Measurements from ENCODE around the gene ALG9. TPM values are rescaled to one million over a fixed set of nuclear protein-coding genes. Genes with fewer than 3 reads are reported as not detected.

ALG9 gene
- polyA plus RNA-seq (2013, experiment 1 of 2): 20.7 TPM
- polyA plus RNA-seq (2013, experiment 2 of 2): 23.4 TPM

- H3K9ac ChIP-seq (ENCODE audit: low read depth, low read length): peak within 1 kb of the TSS; percentile 78
- peak within 1 kb of the TSS; percentile 77 for H3K4me3 ChIP-seq (ENCODE audit: low read length)
- WGBS: under 1% methylated on average over 51 of the region's 51 CpGs
- peaks cover 5% of the 10 kb centered on the region; the same call in 1 of the 2 replicates for H3K4me1 ChIP-seq (ENCODE audit: insufficient read depth, low read length)
- peak within 1 kb of the TSS; percentile 71 for H3K27ac ChIP-seq (ENCODE audit: low read depth, low read length)
- H3K36me3 ChIP-seq (ENCODE audit: insufficient read depth, low read length): peaks cover 17% of the 10 kb centered on the region
- H3K27me3 ChIP-seq (ENCODE audit: insufficient read depth, low read length): no peaks in the 10 kb centered on the region
- no peaks in the 10 kb centered on the region for H3K9me3 ChIP-seq (ENCODE audit: insufficient read depth, low read depth, low read length)
Observed at GRCh38 chr11:111870886-111871692, at the start of gene ALG9. Gene ALG9, minus strand, starts transcription at chr11:111871581. Its CDS starts 99 bp downstream, at chr11:111871482.

GRCh38 chr11:111920908-111921307 lies 49.5 kb upstream of the ALG9 start:
- no peak overlapping the region for H3K9ac ChIP-seq (ENCODE audit: low read depth, low read length)
- WGBS: no CpG with 5 or more reads among the region's 2 CpGs
- no peak overlapping the region for H3K27ac ChIP-seq (ENCODE audit: low read depth, low read length)
- H3K27me3 ChIP-seq (ENCODE audit: insufficient read depth, low read length): no peaks in the 10 kb centered on the region
- no peaks in the 10 kb centered on the region for H3K36me3 ChIP-seq (ENCODE audit: insufficient read depth, low read length)
- peaks cover 15% of the 10 kb centered on the region for H3K4me1 ChIP-seq (ENCODE audit: insufficient read depth, low read length)
- H3K9me3 ChIP-seq (ENCODE audit: insufficient read depth, low read depth, low read length): no peaks in the 10 kb centered on the region
- no peak overlapping the region for H3K4me3 ChIP-seq (ENCODE audit: low read length)

GRCh38 chr11:111918390-111919256 lies 47.2 kb upstream of the ALG9 start, which contains the start of gene C11orf52:
Gene C11orf52, plus strand, starts transcription at chr11:111918913. Its CDS starts 60 bp downstream, at chr11:111918973.
- Histone ChIP-seq H3K27ac (ENCODE audit: low read depth, low read length) (no peak within 1 kb of the TSS; the same call in 1 of the 2 replicates), H3K27me3 (ENCODE audit: insufficient read depth, low read length) (no peaks in the 10 kb centered on the region), H3K36me3 (ENCODE audit: insufficient read depth, low read length) (no peaks in the 10 kb centered on the region), H3K4me3 (ENCODE audit: low read length) (peak within 1 kb of the TSS; percentile 20), H3K9ac (ENCODE audit: low read depth, low read length) (no peak within 1 kb of the TSS), H3K4me1 (ENCODE audit: insufficient read depth, low read length) (peaks cover 15% of the 10 kb centered on the region), H3K9me3 (ENCODE audit: insufficient read depth, low read depth, low read length) (no peaks in the 10 kb centered on the region)
- WGBS: 58% methylated on average over 19 of the region's 19 CpGs

- Histone ChIP-seq H3K9ac (ENCODE audit: low read depth, low read length) (no peak overlapping the region), H3K4me1 (ENCODE audit: insufficient read depth, low read length) (peaks cover 10% of the 10 kb centered on the region)
Observed at GRCh38 chr11:111917788-111918187, 46.4 kb upstream of the ALG9 start.

GRCh38 chr11:111917312-111917711 lies 45.9 kb upstream of the ALG9 start:
- Histone ChIP-seq H3K27ac (ENCODE audit: low read depth, low read length) (no peak overlapping the region), H3K27me3 (ENCODE audit: insufficient read depth, low read length) (no peaks in the 10 kb centered on the region), H3K9me3 (ENCODE audit: insufficient read depth, low read depth, low read length) (no peaks in the 10 kb centered on the region), H3K4me1 (ENCODE audit: insufficient read depth, low read length) (peaks cover 9% of the 10 kb centered on the region), H3K9ac (ENCODE audit: low read depth, low read length) (no peak overlapping the region), H3K36me3 (ENCODE audit: insufficient read depth, low read length) (no peaks in the 10 kb centered on the region), H3K4me3 (ENCODE audit: low read length) (no peak overlapping the region)
- WGBS: 90% methylated on average over 1 of the region's 2 CpGs

More at GRCh38 chr11:111917788-111918187, 46.4 kb upstream of the ALG9 start:
- Histone ChIP-seq H3K9me3 (ENCODE audit: insufficient read depth, low read depth, low read length) (no peaks in the 10 kb centered on the region), H3K27ac (ENCODE audit: low read depth, low read length) (no peak overlapping the region), H3K27me3 (ENCODE audit: insufficient read depth, low read length) (no peaks in the 10 kb centered on the region), H3K36me3 (ENCODE audit: insufficient read depth, low read length) (no peaks in the 10 kb centered on the region), H3K4me3 (ENCODE audit: low read length) (no peak overlapping the region)
- WGBS: 93% methylated on average over 3 of the region's 3 CpGs

GRCh38 chr11:111916768-111917167 lies 45.4 kb upstream of the ALG9 start:
- 100% methylated on average over 1 of the region's 1 CpG for WGBS
- peaks cover 14% of the 10 kb centered on the region for H3K4me1 ChIP-seq (ENCODE audit: insufficient read depth, low read length)
- H3K9me3 ChIP-seq (ENCODE audit: insufficient read depth, low read depth, low read length): no peaks in the 10 kb centered on the region

GRCh38 chr11:111913997-111914396 lies 42.6 kb upstream of the ALG9 start:
- no peaks in the 10 kb centered on the region for H3K36me3 ChIP-seq (ENCODE audit: insufficient read depth, low read length)
- no peak overlapping the region for H3K9ac ChIP-seq (ENCODE audit: low read depth, low read length)
- H3K4me1 ChIP-seq (ENCODE audit: insufficient read depth, low read length): peaks cover 20% of the 10 kb centered on the region
- no peaks in the 10 kb centered on the region for H3K27me3 ChIP-seq (ENCODE audit: insufficient read depth, low read length)
- H3K9me3 ChIP-seq (ENCODE audit: insufficient read depth, low read depth, low read length): no peaks in the 10 kb centered on the region
- WGBS: 86% methylated on average over 4 of the region's 4 CpGs
- H3K27ac ChIP-seq (ENCODE audit: low read depth, low read length): no peak overlapping the region
- no peak overlapping the region for H3K4me3 ChIP-seq (ENCODE audit: low read length)

More at GRCh38 chr11:111916768-111917167, 45.4 kb upstream of the ALG9 start:
- Histone ChIP-seq H3K9ac (ENCODE audit: low read depth, low read length) (no peak overlapping the region), H3K27ac (ENCODE audit: low read depth, low read length) (no peak overlapping the region), H3K4me3 (ENCODE audit: low read length) (no peak overlapping the region), H3K36me3 (ENCODE audit: insufficient read depth, low read length) (no peaks in the 10 kb centered on the region), H3K27me3 (ENCODE audit: insufficient read depth, low read length) (no peaks in the 10 kb centered on the region)

- H3K27ac ChIP-seq (ENCODE audit: low read depth, low read length): no peak overlapping the region
- H3K9ac ChIP-seq (ENCODE audit: low read depth, low read length): no peak overlapping the region
- peaks cover 16% of the 10 kb centered on the region for H3K4me1 ChIP-seq (ENCODE audit: insufficient read depth, low read length)
- no peaks in the 10 kb centered on the region for H3K27me3 ChIP-seq (ENCODE audit: insufficient read depth, low read length)
- no peak overlapping the region for H3K4me3 ChIP-seq (ENCODE audit: low read length)
- WGBS: 85% methylated on average over 24 of the region's 24 CpGs
- no peaks in the 10 kb centered on the region for H3K9me3 ChIP-seq (ENCODE audit: insufficient read depth, low read depth, low read length)
- no peaks in the 10 kb centered on the region for H3K36me3 ChIP-seq (ENCODE audit: insufficient read depth, low read length)
Observed at GRCh38 chr11:111913031-111913861, 41.9 kb upstream of the ALG9 start.

GRCh38 chr11:111912535-111912934 lies 41.2 kb upstream of the ALG9 start, which contains the start of gene HSPB2:
Gene HSPB2, plus strand, starts transcription at chr11:111912734. Its CDS starts 96 bp downstream, at chr11:111912830.
- no peaks in the 10 kb centered on the region for H3K9me3 ChIP-seq (ENCODE audit: insufficient read depth, low read depth, low read length)
- H3K36me3 ChIP-seq (ENCODE audit: insufficient read depth, low read length): no peaks in the 10 kb centered on the region
- no peaks in the 10 kb centered on the region for H3K27me3 ChIP-seq (ENCODE audit: insufficient read depth, low read length)
- H3K27ac ChIP-seq (ENCODE audit: low read depth, low read length): no peak within 1 kb of the TSS
- 78% methylated on average over 23 of the region's 26 CpGs for WGBS
- peak within 1 kb of the TSS; percentile 17; the same call in 1 of the 2 replicates for H3K9ac ChIP-seq (ENCODE audit: low read depth, low read length)
- peaks cover 12% of the 10 kb centered on the region for H3K4me1 ChIP-seq (ENCODE audit: insufficient read depth, low read length)
- no peak within 1 kb of the TSS; the same call in 1 of the 2 replicates for H3K4me3 ChIP-seq (ENCODE audit: low read length)
